GM12878 (cell line): ENCODE measurements around the gene RHBDF2. TPM values are rescaled to one million over a fixed set of nuclear protein-coding genes. Genes with fewer than 3 reads are reported as not detected.

Source experiments
- ATAC-seq: fragments of 200-7000 bp; cut with Tn5 transposase; 3 replicates; pipeline ENCODE4 v1.9.1; 2020; ENCODE audit warnings: mild to moderate bottlenecking, moderate library complexity
- BruUV-seq: library from RNA; stranded (reverse); fragments of 400-500 nt; replicated peaks from 2 replicates; lab custom pipeline; 2021; lab: Mats Ljungman, UMichigan
- CTCF ChIA-PET: fragments of 300-600 bp; sonication (Branson Sonifier 250); formaldehyde crosslinking; extraction: SDS; loops from one replicate; lab custom pipeline; 2021; ENCODE audit warnings: inconsistent platforms; lab: Yijun Ruan, JAX
- POLR2A ChIA-PET: fragments of 350-600 bp; formaldehyde crosslinking; extraction: SDS; loops from one replicate; lab custom pipeline; 2021; ENCODE audit warnings: inconsistent platforms; lab: Charles Lee
- RAD21 ChIA-PET: fragments of 300-600 bp; sonication (Branson Sonifier 250); formaldehyde crosslinking; loops from one replicate; lab custom pipeline; 2023; ENCODE audit warnings: antibody characterized with exemption; ENCODE audit not compliant: unreplicated experiment; lab: Charles Lee
- SMC1A ChIA-PET: fragments of 300-600 bp; sonication (Branson Sonifier 250); formaldehyde crosslinking; loops from one replicate; lab custom pipeline; 2023; ENCODE audit not compliant: unreplicated experiment, uncharacterized antibody; lab: Charles Lee
- DNase-seq: peaks from one replicate; pipeline ENCODE4 v3.0.0-alpha.2; 2011; ENCODE audit warnings: low read depth, low spot score
- FAIRE-seq: peaks from 3 replicates; lab custom pipeline; 2011; peaks lifted over from hg19 to GRCh38; lab: Jason Lieb, UNC
- H2AFZ ChIP-seq: 2 replicates; pipeline ENCODE4 v1.6.0; 2011; ENCODE audit warnings: low read depth, low read length, control low read depth; ENCODE audit not compliant: control insufficient read depth
- H3K27ac ChIP-seq: 2 replicates; pipeline ENCODE4 v1.5.1; 2011; ENCODE audit warnings: control low read depth; ENCODE audit not compliant: control insufficient read depth, insufficient read depth
- H3K27me3 ChIP-seq, 2 experiments: replicated peaks in 1 of 2; 2 replicates each; pipeline versions ENCODE4 v1.6.0 to v1.6.1; 2011; ENCODE audit warnings: low read length in 1 of 2; ENCODE audit not compliant: control insufficient read depth in 2 of 2, insufficient read depth in 2 of 2
- H3K36me3 ChIP-seq, 2 experiments: 2 replicates each; pipeline ENCODE4 v1.5.1; 2011; ENCODE audit warnings: low read length in 1 of 2; ENCODE audit not compliant: control insufficient read depth in 2 of 2, insufficient read depth in 2 of 2
- H3K4me1 ChIP-seq: 2 replicates; pipeline ENCODE4 v1.6.1; 2011; ENCODE audit warnings: mild to moderate bottlenecking, low read length, moderate library complexity, mixed read lengths; ENCODE audit not compliant: control insufficient read depth, insufficient read depth
- H3K4me2 ChIP-seq: 2 replicates; pipeline ENCODE4 v1.6.0; 2011; ENCODE audit warnings: control low read depth; ENCODE audit not compliant: control insufficient read depth, insufficient read depth
- H3K4me3 ChIP-seq: fragments of 200-600 bp; sonication (generic); 2 replicates; pipeline ENCODE4 v1.5.1; 2016
- H3K79me2 ChIP-seq: 2 replicates; pipeline ENCODE4 v1.6.0; 2011; ENCODE audit warnings: low read length; ENCODE audit not compliant: control insufficient read depth, insufficient read depth
- H3K9ac ChIP-seq: 2 replicates; pipeline ENCODE4 v1.8.0; 2011; ENCODE audit warnings: low read length, control low read depth, mixed read lengths; ENCODE audit not compliant: control insufficient read depth, insufficient read depth
- H3K9me3 ChIP-seq: replicated peaks from 3 replicates; pipeline ENCODE4 v1.5.1; 2011; ENCODE audit warnings: mild to moderate bottlenecking, low read length; ENCODE audit not compliant: control insufficient read depth, insufficient read depth
- H4K20me1 ChIP-seq: 2 replicates; pipeline ENCODE4 v1.6.0; 2011; ENCODE audit not compliant: control insufficient read depth, insufficient read depth
- BCL3 ChIP-seq: IDR thresholded peaks from 2 replicates; pipeline ENCODE4 v1.6.1; 2011; ENCODE audit warnings: borderline replicate concordance, low read depth, mild to moderate bottlenecking, moderate library complexity, low read length; ENCODE audit not compliant: insufficient read depth, poor library complexity, severe bottlenecking
- BMI1 ChIP-seq: fragments of 450-650 bp; IDR thresholded peaks from 2 replicates; pipeline ENCODE4 v1.6.1; 2016; ENCODE audit warnings: mild to moderate bottlenecking, moderate library complexity, borderline replicate concordance
- BRCA1 ChIP-seq: IDR thresholded peaks from 2 replicates; pipeline ENCODE4 v1.6.1; 2011; ENCODE audit warnings: low read depth, low read length, improper control_type of control experiment
- CBX5 ChIP-seq: sonication (generic); IDR thresholded peaks from 2 replicates; pipeline ENCODE4 v1.6.1; 2016; ENCODE audit warnings: low read depth, moderate library complexity, mild to moderate bottlenecking, inconsistent platforms
- NBN ChIP-seq: fragments of 450-650 bp; IDR thresholded peaks from 2 replicates; pipeline ENCODE4 v1.6.1; 2016
- POLR2AphosphoS5 ChIP-seq: IDR thresholded peaks from 2 replicates; pipeline ENCODE4 v1.6.1; 2011; ENCODE audit warnings: mild to moderate bottlenecking, low read length, inconsistent platforms
- SMARCA5 ChIP-seq: fragments of 450-650 bp; IDR thresholded peaks from 2 replicates; pipeline ENCODE4 v1.6.1; 2017; ENCODE audit warnings: mild to moderate bottlenecking
- SMC3 ChIP-seq: IDR thresholded peaks from 2 replicates; pipeline ENCODE4 v1.6.1; 2011; ENCODE audit warnings: low read length, improper control_type of control experiment, borderline replicate concordance
- ZNF622 ChIP-seq: fragments of 450-650 bp; IDR thresholded peaks from 2 replicates; pipeline ENCODE4 v1.6.1; 2017; ENCODE audit warnings: mild to moderate bottlenecking, inconsistent platforms
- WGBS: methylation state at CpG from one replicate; pipeline ENCODE4 v1.1.6; 2016; ENCODE audit warnings: low lambda C conversion rate; ENCODE audit not compliant: insufficient replicate concordance, insufficient coverage; ENCODE audit errors: missing lambda C conversion rate; 5-methylcytosine and 5-hydroxymethylcytosine counted together
- in situ Hi-C: fragments of 300-500 bp; cut with MboI; formaldehyde crosslinking; loops from 9 replicates; pipeline ENCODE4 v1.14.3; 2018; ENCODE audit warnings: mixed read lengths
- intact Hi-C: fragments of 100-400 bp; cut with micrococcal nuclease; formaldehyde crosslinking; loops from one replicate; pipeline ENCODE4 v1.14.2; 2022; ENCODE audit not compliant: unreplicated experiment
- polyA plus RNA-seq, 11 experiments: library from polyadenylated mRNA; depleted of rRNA in 4 of 11; unstranded in 6 of 11; stranded (reverse) in 5 of 11; fragments of >200 nt; fragmentation: Nextera tagmentation in 4 of 11; fragmentation: Illumina TruSeq in 1 of 11; extraction: Ambion mirVana in 4 of 11; extraction: Trizol in 1 of 11; gene quantifications; 1 replicate in 1 of 11; 2 replicates in 10 of 11; pipeline versions ENCODE4 v1.2.1 to v1.2.3, GENCODE V29; 2011 to 2016; ENCODE audit warnings: inconsistent platforms in 2 of 11, missing spikeins in 2 of 11, low read depth in 1 of 11
- total RNA-seq, 4 experiments: library from RNA; depleted of rRNA in 3 of 4; stranded (reverse); fragments of >200 nt in 3 of 4; fragmentation: Illumina TruSeq in 1 of 4; extraction: Trizol in 1 of 4; gene quantifications; 2 replicates each; pipeline versions ENCODE4 v1.2.1 to v1.2.3, GENCODE V29; 2013 to 2021
- TF ChIP-seq, protein P1 (sequence below): fragments of 450-650 bp; IDR thresholded peaks from 2 replicates; pipeline ENCODE4 v1.6.1; 2017; ENCODE audit warnings: antibody characterized with exemption, mild to moderate bottlenecking, moderate library complexity

RHBDF2 gene
- total and polyA plus RNA-seq, 10 of the 15 experiments (the other 5 are each of a cell fraction or from before 2014, with no cell fraction given): 0.97 to 43.0 (median 18.7) TPM

GRCh38 chr17:76476736-76477135, 24.5 kb downstream of the RHBDF2 start:
- ChIA-PET CTCF (interaction anchor here (0.8 to 1.7 kb wide), 5 partner anchors 10 to 30 kb away, joined by 3 to 5 read pairs (median 4); no protein-coding TSS in a partner anchor), SMC1A (interaction anchor here (0.5 to 1.6 kb wide), 3 partner anchors 10 to 407 kb away, joined by 3 to 6 read pairs (median 3); partner anchors contain the start of gene AANAT), POLR2A (interaction anchor here (2.5 kb wide), 1 partner anchor 23 kb away, joined by 8 read pairs; no protein-coding TSS in a partner anchor), RAD21 (no interaction called here)
- no peak for DNase-seq
- BruUV-seq: no TSS peak
- intact Hi-C loops (no loop called here), in situ Hi-C loops (no loop called here)
- H3K4me2 ChIP-seq: no peak overlapping the region
- TF ChIP-seq BMI1: no peak
- H2AFZ ChIP-seq: no peak overlapping the region
- no peak overlapping the region for H3K4me3 ChIP-seq
- H3K27me3 ChIP-seq: no peaks in the 10 kb centered on the region
- H3K27ac ChIP-seq: no peak overlapping the region
- H3K4me1 ChIP-seq: peaks cover 20% of the 10 kb centered on the region
- peaks cover 8% of the 10 kb centered on the region; the same call in 1 of the 2 replicates for H3K79me2 ChIP-seq
- no peak for ATAC-seq
- H4K20me1 ChIP-seq: no peaks in the 10 kb centered on the region
- H3K9ac ChIP-seq: no peak overlapping the region
- peaks cover 6 to 11% of the 10 kb centered on the region in 2 experiments; a peak in 3 of 4 replicates for H3K36me3 ChIP-seq
- no peaks in the 10 kb centered on the region for H3K9me3 ChIP-seq
- over 99% methylated on average over 19 of the region's 20 CpGs for WGBS
- no peak for FAIRE-seq

GRCh38 chr17:76475302-76475701, 25.9 kb downstream of the RHBDF2 start:
- Histone ChIP-seq H3K27me3 (no peaks in the 10 kb centered on the region), H3K9me3 (no peaks in the 10 kb centered on the region), H3K4me3 (no peak overlapping the region), H3K4me1 (peaks cover 6% of the 10 kb centered on the region), H3K9ac (no peak overlapping the region), H3K79me2 (no peaks in the 10 kb centered on the region; the same call in 1 of the 2 replicates), H4K20me1 (no peaks in the 10 kb centered on the region), H3K36me3 (peaks cover 6 to 13% of the 10 kb centered on the region in 2 experiments; a peak in 3 of 4 replicates), H2AFZ (no peak overlapping the region), H3K27ac (no peak overlapping the region), H3K4me2 (no peak overlapping the region)
- ChIA-PET CTCF (interaction anchor here (1.1 to 2.5 kb wide), 3 partner anchors 9 to 28 kb away, joined by 4 to 9 read pairs (median 6); partner anchors contain the start of gene AANAT), SMC1A (interaction anchor here (0.7 to 1.6 kb wide), 4 partner anchors 9 to 28 kb away, joined by 3 to 7 read pairs (median 4); partner anchors contain the start of gene AANAT), RAD21 (interaction anchor here (1.0 to 1.8 kb wide), 3 partner anchors 17 to 36 kb away, joined by 4 to 8 read pairs (median 5); no protein-coding TSS in a partner anchor), POLR2A (interaction anchor here (0.7 to 2.5 kb wide), 2 partner anchors 25 to 519 kb away, joined by 3 to 8 read pairs; no protein-coding TSS in a partner anchor)
- 97% methylated on average over 4 of the region's 6 CpGs for WGBS
- in situ Hi-C loops: no loop called here
- DNase-seq (no peak), ATAC-seq (no peak), FAIRE-seq (no peak)
- intact Hi-C loops: no loop called here
- TF ChIP-seq BRCA1 (no peak), ZNF622 (no peak), SMC3 (no peak), BCL3 (no peak), SMARCA5 (no peak), CBX5 (no peak), NBN (no peak), POLR2AphosphoS5 (no peak)
- TF ChIP-seq, protein P1, sequence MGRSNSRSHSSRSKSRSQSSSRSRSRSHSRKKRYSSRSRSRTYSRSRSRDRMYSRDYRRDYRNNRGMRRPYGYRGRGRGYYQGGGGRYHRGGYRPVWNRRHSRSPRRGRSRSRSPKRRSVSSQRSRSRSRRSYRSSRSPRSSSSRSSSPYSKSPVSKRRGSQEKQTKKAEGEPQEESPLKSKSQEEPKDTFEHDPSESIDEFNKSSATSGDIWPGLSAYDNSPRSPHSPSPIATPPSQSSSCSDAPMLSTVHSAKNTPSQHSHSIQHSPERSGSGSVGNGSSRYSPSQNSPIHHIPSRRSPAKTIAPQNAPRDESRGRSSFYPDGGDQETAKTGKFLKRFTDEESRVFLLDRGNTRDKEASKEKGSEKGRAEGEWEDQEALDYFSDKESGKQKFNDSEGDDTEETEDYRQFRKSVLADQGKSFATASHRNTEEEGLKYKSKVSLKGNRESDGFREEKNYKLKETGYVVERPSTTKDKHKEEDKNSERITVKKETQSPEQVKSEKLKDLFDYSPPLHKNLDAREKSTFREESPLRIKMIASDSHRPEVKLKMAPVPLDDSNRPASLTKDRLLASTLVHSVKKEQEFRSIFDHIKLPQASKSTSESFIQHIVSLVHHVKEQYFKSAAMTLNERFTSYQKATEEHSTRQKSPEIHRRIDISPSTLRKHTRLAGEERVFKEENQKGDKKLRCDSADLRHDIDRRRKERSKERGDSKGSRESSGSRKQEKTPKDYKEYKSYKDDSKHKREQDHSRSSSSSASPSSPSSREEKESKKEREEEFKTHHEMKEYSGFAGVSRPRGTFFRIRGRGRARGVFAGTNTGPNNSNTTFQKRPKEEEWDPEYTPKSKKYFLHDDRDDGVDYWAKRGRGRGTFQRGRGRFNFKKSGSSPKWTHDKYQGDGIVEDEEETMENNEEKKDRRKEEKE: no peak
- no TSS peak for BruUV-seq
